GM12878 (cell line): Measurements from ENCODE around the gene DIAPH2.

Source experiments
- CEBPB ChIP-seq, 2 experiments: fragments of 150-350 bp in 1 of 2; IDR thresholded peaks; 2 replicates each; pipeline ENCODE4 v1.6.1; 2012 to 2014; ENCODE audit warnings: low read depth in 2 of 2, low read length in 2 of 2, borderline replicate concordance in 1 of 2, inconsistent platforms in 1 of 2
- DPF2 ChIP-seq: fragments of 450-650 bp; IDR thresholded peaks from 2 replicates; pipeline ENCODE4 v1.6.1; 2017; ENCODE audit warnings: mild to moderate bottlenecking
- FOS ChIP-seq: IDR thresholded peaks from 3 replicates; pipeline ENCODE4 v1.6.1; 2011; ENCODE audit warnings: borderline replicate concordance; ENCODE audit not compliant: insufficient read length; ENCODE audit errors: extremely low read depth
- FOXK2 ChIP-seq: fragments of 450-650 bp; IDR thresholded peaks from 2 replicates; pipeline ENCODE4 v1.6.1; 2017; ENCODE audit warnings: mild to moderate bottlenecking, moderate library complexity
- HDGF ChIP-seq: fragments of 450-650 bp; IDR thresholded peaks from 2 replicates; pipeline ENCODE4 v1.6.1; 2016; ENCODE audit warnings: antibody characterized with exemption
- POLR2AphosphoS5 ChIP-seq: IDR thresholded peaks from 2 replicates; pipeline ENCODE4 v1.6.1; 2011; ENCODE audit warnings: mild to moderate bottlenecking, low read length, inconsistent platforms
- SMAD1 ChIP-seq: fragments of 450-650 bp; IDR thresholded peaks from 2 replicates; pipeline ENCODE4 v1.6.1; 2018; ENCODE audit warnings: mild to moderate bottlenecking, low read depth; ENCODE audit not compliant: partially characterized antibody
- TCF7 ChIP-seq: IDR thresholded peaks from 2 replicates; pipeline ENCODE4 v1.6.1; 2014; ENCODE audit warnings: antibody characterized with exemption, borderline replicate concordance
- TF ChIP-seq, protein P1 (sequence below): IDR thresholded peaks from 2 replicates; pipeline ENCODE4 v1.6.1; 2011; ENCODE audit warnings: mild to moderate bottlenecking, low read depth, low read length, moderate library complexity; ENCODE audit not compliant: insufficient replicate concordance
- TF ChIP-seq, protein P2 (sequence below): IDR thresholded peaks from 2 replicates; pipeline ENCODE4 v1.6.1; 2011; ENCODE audit warnings: borderline replicate concordance, low read depth, mild to moderate bottlenecking, moderate library complexity, low read length; ENCODE audit not compliant: insufficient read depth, poor library complexity, severe bottlenecking
- TF ChIP-seq, protein P3 (sequence below): fragments of 450-650 bp; IDR thresholded peaks from 2 replicates; pipeline ENCODE4 v1.6.1; 2017; ENCODE audit warnings: mild to moderate bottlenecking
- TF ChIP-seq, protein P4 (sequence below), 3 experiments: IDR thresholded peaks in 2 of 3; conservative IDR thresholded peaks in 1 of 3; 2 replicates each; pipeline ENCODE4 v1.5.1; 2011; ENCODE audit warnings: low read depth in 3 of 3, low read length in 3 of 3, mild to moderate bottlenecking in 3 of 3, control low read depth in 2 of 3, moderate library complexity in 2 of 3, inconsistent platforms in 1 of 3, mixed read lengths in 1 of 3; ENCODE audit not compliant: control insufficient read depth in 2 of 3, insufficient read depth in 1 of 3; ENCODE audit errors: extremely low read depth in 1 of 3

DNA sequence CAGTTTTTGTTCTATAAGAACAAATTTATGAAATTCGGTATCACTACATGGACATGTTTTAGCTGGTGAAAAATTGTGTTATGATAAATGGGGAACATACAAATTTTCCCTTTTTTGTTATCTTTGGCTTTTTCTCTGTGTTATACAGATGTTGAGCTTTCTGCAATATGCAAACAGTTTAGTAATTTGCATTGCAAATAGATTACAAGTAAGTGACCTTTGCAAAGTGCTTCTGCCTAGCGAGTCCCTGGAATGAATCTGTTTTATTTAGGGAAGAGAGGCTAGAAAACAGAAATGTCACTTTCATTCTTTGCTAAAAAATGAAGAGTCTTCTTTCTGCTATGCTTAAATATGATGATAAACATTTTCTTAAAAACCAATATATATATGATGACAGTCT, 660.1 kb downstream of the DIAPH2 start:
- no peak for TF ChIP-seq POLR2AphosphoS5
- TF ChIP-seq, protein P1, sequence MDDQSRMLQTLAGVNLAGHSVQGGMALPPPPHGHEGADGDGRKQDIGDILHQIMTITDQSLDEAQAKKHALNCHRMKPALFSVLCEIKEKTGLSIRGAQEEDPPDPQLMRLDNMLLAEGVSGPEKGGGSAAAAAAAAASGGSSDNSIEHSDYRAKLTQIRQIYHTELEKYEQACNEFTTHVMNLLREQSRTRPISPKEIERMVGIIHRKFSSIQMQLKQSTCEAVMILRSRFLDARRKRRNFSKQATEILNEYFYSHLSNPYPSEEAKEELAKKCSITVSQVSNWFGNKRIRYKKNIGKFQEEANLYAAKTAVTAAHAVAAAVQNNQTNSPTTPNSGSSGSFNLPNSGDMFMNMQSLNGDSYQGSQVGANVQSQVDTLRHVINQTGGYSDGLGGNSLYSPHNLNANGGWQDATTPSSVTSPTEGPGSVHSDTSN = no peak
- TF ChIP-seq, protein P2, sequence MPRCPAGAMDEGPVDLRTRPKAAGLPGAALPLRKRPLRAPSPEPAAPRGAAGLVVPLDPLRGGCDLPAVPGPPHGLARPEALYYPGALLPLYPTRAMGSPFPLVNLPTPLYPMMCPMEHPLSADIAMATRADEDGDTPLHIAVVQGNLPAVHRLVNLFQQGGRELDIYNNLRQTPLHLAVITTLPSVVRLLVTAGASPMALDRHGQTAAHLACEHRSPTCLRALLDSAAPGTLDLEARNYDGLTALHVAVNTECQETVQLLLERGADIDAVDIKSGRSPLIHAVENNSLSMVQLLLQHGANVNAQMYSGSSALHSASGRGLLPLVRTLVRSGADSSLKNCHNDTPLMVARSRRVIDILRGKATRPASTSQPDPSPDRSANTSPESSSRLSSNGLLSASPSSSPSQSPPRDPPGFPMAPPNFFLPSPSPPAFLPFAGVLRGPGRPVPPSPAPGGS = no peak
- TF ChIP-seq FOXK2 = no peak
- no peak for TF ChIP-seq FOS
- TF ChIP-seq, protein P3, sequence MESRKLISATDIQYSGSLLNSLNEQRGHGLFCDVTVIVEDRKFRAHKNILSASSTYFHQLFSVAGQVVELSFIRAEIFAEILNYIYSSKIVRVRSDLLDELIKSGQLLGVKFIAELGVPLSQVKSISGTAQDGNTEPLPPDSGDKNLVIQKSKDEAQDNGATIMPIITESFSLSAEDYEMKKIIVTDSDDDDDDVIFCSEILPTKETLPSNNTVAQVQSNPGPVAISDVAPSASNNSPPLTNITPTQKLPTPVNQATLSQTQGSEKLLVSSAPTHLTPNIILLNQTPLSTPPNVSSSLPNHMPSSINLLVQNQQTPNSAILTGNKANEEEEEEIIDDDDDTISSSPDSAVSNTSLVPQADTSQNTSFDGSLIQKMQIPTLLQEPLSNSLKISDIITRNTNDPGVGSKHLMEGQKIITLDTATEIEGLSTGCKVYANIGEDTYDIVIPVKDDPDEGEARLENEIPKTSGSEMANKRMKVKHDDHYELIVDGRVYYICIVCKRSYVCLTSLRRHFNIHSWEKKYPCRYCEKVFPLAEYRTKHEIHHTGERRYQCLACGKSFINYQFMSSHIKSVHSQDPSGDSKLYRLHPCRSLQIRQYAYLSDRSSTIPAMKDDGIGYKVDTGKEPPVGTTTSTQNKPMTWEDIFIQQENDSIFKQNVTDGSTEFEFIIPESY = no peak
- TF ChIP-seq, protein P4, sequence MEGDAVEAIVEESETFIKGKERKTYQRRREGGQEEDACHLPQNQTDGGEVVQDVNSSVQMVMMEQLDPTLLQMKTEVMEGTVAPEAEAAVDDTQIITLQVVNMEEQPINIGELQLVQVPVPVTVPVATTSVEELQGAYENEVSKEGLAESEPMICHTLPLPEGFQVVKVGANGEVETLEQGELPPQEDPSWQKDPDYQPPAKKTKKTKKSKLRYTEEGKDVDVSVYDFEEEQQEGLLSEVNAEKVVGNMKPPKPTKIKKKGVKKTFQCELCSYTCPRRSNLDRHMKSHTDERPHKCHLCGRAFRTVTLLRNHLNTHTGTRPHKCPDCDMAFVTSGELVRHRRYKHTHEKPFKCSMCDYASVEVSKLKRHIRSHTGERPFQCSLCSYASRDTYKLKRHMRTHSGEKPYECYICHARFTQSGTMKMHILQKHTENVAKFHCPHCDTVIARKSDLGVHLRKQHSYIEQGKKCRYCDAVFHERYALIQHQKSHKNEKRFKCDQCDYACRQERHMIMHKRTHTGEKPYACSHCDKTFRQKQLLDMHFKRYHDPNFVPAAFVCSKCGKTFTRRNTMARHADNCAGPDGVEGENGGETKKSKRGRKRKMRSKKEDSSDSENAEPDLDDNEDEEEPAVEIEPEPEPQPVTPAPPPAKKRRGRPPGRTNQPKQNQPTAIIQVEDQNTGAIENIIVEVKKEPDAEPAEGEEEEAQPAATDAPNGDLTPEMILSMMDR (IDR thresholded peaks at IDR 0.05 in 2 of 3, conservative IDR thresholded peaks at IDR 0.05 in 1 of 3; ENCODE audit: control insufficient read depth in 2 of 3, extremely low read depth in 1 of 3, insufficient read depth in 1 of 3, low read depth in 3 of 3, low read length in 3 of 3) = no peak
- no peak for TF ChIP-seq HDGF
- no peak for TF ChIP-seq TCF7
- TF ChIP-seq CEBPB (IDR thresholded peaks at IDR 0.05; ENCODE audit: borderline replicate concordance in 1 of 2, low read depth in 2 of 2, low read length in 2 of 2) = no peak
- no peak for TF ChIP-seq SMAD1
- no peak for TF ChIP-seq DPF2
